Dermis blood vessel endothelial cell (primary cell): Measurements from ENCODE around the gene GDF2. TPM values are rescaled to one million over a fixed set of nuclear protein-coding genes. Genes with fewer than 3 reads are reported as not detected.

ENCODE experiments used
- DNase-seq: peaks from one replicate; pipeline ENCODE4 v3.0.0; 2010
- total RNA-seq: library from RNA; depleted of rRNA; stranded (reverse); fragments of >200 nt; gene quantifications from 2 replicates; pipeline ENCODE4 v1.2.3, GENCODE V29; 2014

The GDF2 gene
- total RNA-seq, 1 donor from 2014 or later: not detected

GRCh38 chr10:47314416-47314970, 7.8 kb upstream of the GDF2 start:
- no peak for DNase-seq

GRCh38 chr10:47315421-47315820, 6.8 kb upstream of the GDF2 start:
- DNase-seq: no peak

GRCh38 chr10:47316131-47316530, 6.1 kb upstream of the GDF2 start:
- DNase-seq: no peak

GRCh38 chr10:47317251-47317650, 5.0 kb upstream of the GDF2 start:
- DNase-seq: no peak

- no peak for DNase-seq
Measured at GRCh38 chr10:47318706-47319105, 3.5 kb upstream of the GDF2 start.

- no peak for DNase-seq
Measured at GRCh38 chr10:47319784-47320183, 2.5 kb upstream of the GDF2 start.

GRCh38 chr10:47320812-47321211, 1.4 kb upstream of the GDF2 start:
- DNase-seq: no peak

- no peak for DNase-seq
Measured at GRCh38 chr10:47321521-47322195, 596 bp upstream of the GDF2 start.

GRCh38 chr10:47323087-47323486, 833 bp downstream of the GDF2 start:
- no peak for DNase-seq

GRCh38 chr10:47323636-47324296, 1.5 kb downstream of the GDF2 start:
- no peak for DNase-seq

GRCh38 chr10:47325303-47326291, 3.3 kb downstream of the GDF2 start:
- no peak for DNase-seq

GRCh38 chr10:47326306-47326926, 4.2 kb downstream of the GDF2 start:
- DNase-seq: no peak

GRCh38 chr10:47326927-47327330, 4.7 kb downstream of the GDF2 start:
- DNase-seq: no peak

- DNase-seq: peak; percentile 11
Measured at GRCh38 chr10:47329855-47330254, 7.6 kb downstream of the GDF2 start.

GRCh38 chr10:47330366-47330765, 8.1 kb downstream of the GDF2 start:
- no peak for DNase-seq

- DNase-seq: no peak
Measured at GRCh38 chr10:47330804-47331203, 8.6 kb downstream of the GDF2 start.

- DNase-seq: no peak
Measured at GRCh38 chr10:47331491-47331890, 9.2 kb downstream of the GDF2 start.

GRCh38 chr10:47331954-47332353, 9.7 kb downstream of the GDF2 start:
- no peak for DNase-seq

- DNase-seq: no peak
Measured at GRCh38 chr10:47332371-47332770, 10.1 kb downstream of the GDF2 start.

- DNase-seq: no peak
Measured at GRCh38 chr10:47332946-47333345, 10.7 kb downstream of the GDF2 start.

GRCh38 chr10:47333532-47333931, 11.3 kb downstream of the GDF2 start:
- no peak for DNase-seq

GRCh38 chr10:47334466-47335295, 12.4 kb downstream of the GDF2 start:
- no peak for DNase-seq
